GM08714 (cell line): Measurements from ENCODE around the gene LZTR1.
"Not testable (repeated sequence)": the region's sequence is repeated elsewhere in the genome, so short reads cannot be mapped to it uniquely, and the experiment has no call there.

Experiments used
- H3K4me3 ChIP-seq: fragments of 200-500 bp; sonication (Bioruptor generic); 2 replicates; pipeline ENCODE4 v1.5.1; 2014; ENCODE audit warnings: mild to moderate bottlenecking, low read length, inconsistent platforms
- ZNF274 ChIP-seq: IDR thresholded peaks from 2 replicates; pipeline ENCODE4 v1.6.1; 2012; ENCODE audit warnings: mild to moderate bottlenecking, low read depth, low read length

LZTR1 gene

DNA sequence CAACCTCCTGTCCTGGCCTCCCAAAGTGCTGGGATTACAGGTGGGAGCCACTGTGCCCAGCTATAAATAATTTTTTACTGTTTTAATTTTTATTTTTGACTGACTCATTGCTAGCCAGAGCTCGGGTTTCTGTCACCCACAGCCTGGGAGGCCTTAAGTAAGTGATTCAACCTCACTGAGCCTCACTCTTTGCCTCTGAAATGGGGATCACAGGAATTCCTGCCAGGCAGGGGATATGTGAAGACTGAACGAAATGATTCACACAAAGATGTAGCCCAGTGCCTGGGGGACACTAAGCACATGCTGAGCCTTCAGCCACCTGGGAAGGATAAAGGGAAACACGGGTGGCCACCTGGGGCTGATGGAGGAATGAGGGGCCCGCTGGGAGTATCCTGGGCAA is 59.8 kb downstream of the LZTR1 start:
- no peak for TF ChIP-seq ZNF274
- no peak overlapping the region for H3K4me3 ChIP-seq

DNA sequence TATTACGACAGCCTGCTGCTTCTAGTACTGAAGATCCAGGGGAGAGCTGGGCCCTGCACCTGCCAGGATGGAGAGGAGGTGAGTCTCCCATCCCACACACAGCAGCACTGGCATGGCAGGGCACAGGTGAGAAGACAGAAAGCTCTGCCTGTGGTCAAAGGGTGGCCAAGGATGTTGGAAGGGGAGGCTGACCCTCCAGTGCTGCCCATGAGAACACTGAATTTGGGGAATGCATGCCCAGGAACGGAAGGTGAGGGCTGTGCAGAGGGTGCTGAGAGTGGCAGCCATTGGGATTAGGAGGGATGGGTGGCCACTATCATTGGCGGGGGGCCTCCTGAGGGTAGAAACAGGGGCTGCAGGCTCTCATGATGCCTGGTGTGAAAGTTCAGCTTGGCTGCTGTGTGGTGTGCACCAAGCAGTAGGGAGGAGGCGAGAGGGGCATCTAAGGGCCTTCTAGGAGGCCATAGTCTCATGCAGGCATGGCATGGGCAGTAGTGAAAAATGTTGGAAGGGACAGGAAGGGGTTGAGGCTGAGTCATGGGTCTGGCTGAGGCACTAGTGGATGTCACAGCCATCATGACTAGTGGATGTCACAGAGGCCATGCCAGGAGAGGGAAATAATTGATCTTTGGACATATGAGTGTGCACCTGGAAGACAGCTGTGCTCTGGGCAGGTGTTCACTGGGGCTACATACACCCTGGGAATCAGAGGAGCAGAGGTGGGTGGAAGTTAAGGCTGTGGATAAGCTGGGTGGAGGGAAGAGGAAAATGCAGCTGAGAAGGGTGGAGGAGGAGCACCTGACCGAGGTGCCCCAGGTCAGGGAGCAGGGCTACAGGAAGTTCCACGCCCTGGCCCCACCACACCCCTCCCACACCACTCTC is 61.1 kb downstream of the LZTR1 start:
- TF ChIP-seq ZNF274, result no peak
- no peak overlapping the region for H3K4me3 ChIP-seq

DNA sequence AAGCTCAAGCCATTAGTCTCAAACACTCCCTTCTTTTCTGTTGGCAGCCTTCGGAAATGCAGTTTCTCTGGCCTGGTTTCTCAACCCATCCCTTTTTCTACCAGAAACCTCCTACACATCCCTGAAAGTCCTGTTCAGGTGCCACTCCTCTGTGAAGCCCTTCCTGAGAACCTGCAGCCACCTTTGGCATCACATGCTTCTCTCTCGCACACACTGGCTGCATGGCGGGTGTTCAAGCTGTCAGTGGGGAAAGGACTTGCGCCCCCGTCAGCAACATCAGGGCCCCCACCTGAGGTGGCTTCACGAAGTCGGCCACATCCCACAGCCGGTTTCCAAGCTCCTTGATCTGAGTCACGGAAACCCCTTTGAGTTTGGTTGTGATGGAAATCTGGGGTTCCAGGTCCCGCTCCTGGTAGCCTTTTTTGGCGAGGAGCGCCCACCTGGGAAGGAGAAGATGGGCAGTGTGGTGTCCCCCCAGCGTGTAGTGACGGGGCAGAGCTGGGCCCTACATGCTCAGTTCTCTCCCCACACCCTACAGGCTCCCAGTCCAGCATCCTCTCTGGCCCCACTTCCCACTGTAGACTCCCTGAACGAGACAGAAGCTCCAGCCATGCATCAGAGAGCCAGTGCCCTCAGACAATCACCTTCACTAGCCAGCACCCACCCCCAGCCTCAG is 61.9 kb downstream of the LZTR1 start:
- H3K4me3 ChIP-seq, result no peak overlapping the region
- TF ChIP-seq ZNF274, result no peak

DNA sequence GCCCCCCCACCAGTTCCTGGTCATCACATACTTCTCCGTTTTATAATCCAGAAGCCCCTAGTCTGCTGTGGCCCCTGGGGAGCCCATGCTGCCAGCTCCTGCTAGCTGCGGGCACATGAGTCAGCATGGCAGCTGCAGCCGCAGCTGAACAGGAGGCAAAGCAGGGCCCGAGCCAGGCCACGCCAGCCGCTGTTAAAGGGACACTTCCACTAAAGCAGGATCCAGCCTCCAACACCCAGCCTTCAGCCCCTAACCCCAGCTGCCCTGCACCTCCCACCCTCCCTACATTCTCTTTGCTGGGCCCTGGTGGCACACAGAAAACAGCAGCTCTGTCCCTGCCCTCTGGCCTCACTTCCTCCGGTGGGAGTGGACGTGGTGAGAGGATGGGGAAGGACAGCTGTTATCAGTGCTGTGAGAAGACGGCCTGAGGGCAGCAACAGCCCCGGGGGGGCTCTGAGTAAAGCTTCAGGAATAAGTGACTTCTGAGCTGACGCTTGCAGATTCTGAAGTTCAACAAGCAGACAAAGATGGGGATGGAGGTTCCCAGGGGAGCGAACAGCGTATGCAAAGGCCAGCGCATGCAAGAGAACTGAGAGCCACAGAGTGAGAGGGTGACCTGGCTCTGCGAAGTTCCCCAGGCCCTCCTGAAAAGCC is 63.0 kb downstream of the LZTR1 start:
- TF ChIP-seq ZNF274, result no peak
- H3K4me3 ChIP-seq, result no peak overlapping the region

- H3K4me3 ChIP-seq, result no peak within 1 kb of the TSS; the same call in 1 of the 2 replicates
- TF ChIP-seq ZNF274, result no peak
These were observed 63.6 kb downstream of the LZTR1 start, which contains the start of gene LRRC74B for GRCh38 chr22:21045585-21046294. LRRC74B (plus strand) TSS chr22:21045946; CDS start chr22:21045987, 41 bp downstream.

GRCh38 chr22:21047035-21047661 is 65.1 kb downstream of the LZTR1 start:
- no peak overlapping the region for H3K4me3 ChIP-seq

DNA sequence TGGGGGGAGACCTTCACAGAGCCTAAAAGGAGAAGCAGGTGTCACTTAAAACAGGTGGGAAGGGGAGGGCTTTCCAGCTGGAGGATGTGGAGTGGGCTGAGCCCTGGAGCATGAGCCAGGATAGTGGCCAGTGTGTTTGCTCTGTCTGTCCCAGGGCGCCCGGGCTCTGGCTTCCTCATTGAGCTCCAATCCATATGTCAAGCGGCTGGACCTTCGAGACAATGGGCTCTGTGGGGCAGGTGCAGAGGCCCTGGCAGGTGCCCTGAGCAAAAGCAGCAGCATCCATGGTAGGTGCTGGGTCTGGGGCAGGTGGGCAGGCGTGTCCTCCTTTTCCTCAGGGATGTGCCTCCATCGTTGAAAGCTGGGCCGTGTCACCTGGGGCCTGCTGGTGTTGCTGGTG is 65.6 kb downstream of the LZTR1 start:
- no peak for TF ChIP-seq ZNF274
- no peak overlapping the region for H3K4me3 ChIP-seq

More at GRCh38 chr22:21047035-21047661, 65.1 kb downstream of the LZTR1 start:
- no peak for TF ChIP-seq ZNF274

DNA sequence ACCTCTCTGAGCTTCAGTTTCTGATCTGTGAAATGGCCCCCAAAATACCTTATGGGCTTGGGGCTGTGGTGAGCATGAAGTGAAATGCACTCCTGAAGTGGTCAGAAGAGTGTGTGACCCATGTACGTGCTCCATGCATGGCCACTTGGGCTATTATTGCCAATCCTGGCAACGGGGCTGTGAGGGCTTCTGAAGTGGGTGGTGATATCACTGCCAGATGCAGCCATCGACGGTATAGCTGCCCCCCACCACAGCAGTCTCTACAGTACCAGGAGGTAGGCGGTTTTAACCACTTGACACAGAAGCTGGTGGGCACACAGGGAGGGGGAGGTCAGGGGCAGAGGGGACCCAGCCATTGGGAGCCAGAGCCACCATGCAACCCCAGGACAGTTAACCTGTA is 66.4 kb downstream of the LZTR1 start:
- not testable (repeated sequence) for H3K4me3 ChIP-seq
